Kasumi-1 (cell line): ENCODE measurements around the gene APBA1.
"Not testable (repeated sequence)": the region's sequence is repeated elsewhere in the genome, so short reads cannot be mapped to it uniquely, and the experiment has no call there.

Experiments
- DNase-seq, 2 experiments: peaks; one replicate each; lab custom pipeline; 2025; lab: John Stamatoyannopoulos, UW

APBA1 gene

GRCh38 chr9:69442486-69442885, 229.7 kb downstream of the APBA1 start:
- no peak for DNase-seq

- not testable (repeated sequence) for DNase-seq
Observed at GRCh38 chr9:69440254-69440955, 231.8 kb downstream of the APBA1 start.

GRCh38 chr9:69439654-69440053, 232.5 kb downstream of the APBA1 start:
- not testable (repeated sequence) for DNase-seq

GRCh38 chr9:69433968-69434367, 238.2 kb downstream of the APBA1 start:
- DNase-seq: no peak

GRCh38 chr9:69433392-69433791, 238.8 kb downstream of the APBA1 start:
- DNase-seq: no peak

GRCh38 chr9:69432623-69433022, 239.5 kb downstream of the APBA1 start:
- no peak for DNase-seq

GRCh38 chr9:69431777-69432176, 240.4 kb downstream of the APBA1 start:
- DNase-seq: no peak

- no peak for DNase-seq
Observed at GRCh38 chr9:69431203-69431602, 241.0 kb downstream of the APBA1 start.

- DNase-seq: no peak
Observed at GRCh38 chr9:69430206-69430605, 242.0 kb downstream of the APBA1 start.

GRCh38 chr9:69429281-69429680, 242.9 kb downstream of the APBA1 start:
- DNase-seq: no peak

GRCh38 chr9:69428017-69428785, 244.0 kb downstream of the APBA1 start:
- no peak for DNase-seq

GRCh38 chr9:69427286-69427685, 244.9 kb downstream of the APBA1 start:
- DNase-seq: no peak

GRCh38 chr9:69425136-69425801, 246.9 kb downstream of the APBA1 start:
- no peak for DNase-seq

- DNase-seq: peak; percentile 53 to 60
Observed at GRCh38 chr9:69421908-69422801, 250.0 kb downstream of the APBA1 start.

GRCh38 chr9:69420611-69421270, 251.4 kb downstream of the APBA1 start:
- DNase-seq: no peak

- DNase-seq: peak in 1 of 2 experiments; percentile 9
Observed at GRCh38 chr9:69412741-69413150, 259.4 kb downstream of the APBA1 start.

GRCh38 chr9:69411931-69412740, 260.0 kb downstream of the APBA1 start:
- DNase-seq: no peak

- no peak for DNase-seq
Observed at GRCh38 chr9:69411246-69411645, 260.9 kb downstream of the APBA1 start.

GRCh38 chr9:69409936-69410335, 262.2 kb downstream of the APBA1 start:
- not testable (repeated sequence) for DNase-seq

GRCh38 chr9:69400470-69400869, 271.7 kb downstream of the APBA1 start:
- no peak for DNase-seq
